Thymus (tissue), 11 donors: Measurements from ENCODE around the gene FOXJ3. TPM values are rescaled to one million over a fixed set of nuclear protein-coding genes. Genes with fewer than 3 reads are reported as not detected.
A peak's percentile ranks its signal among the peaks of the same experiment; 100 is the strongest.

Source experiments
- DNase-seq, 9 donors: peaks; one replicate each; pipeline ENCODE4 v3.0.0-alpha.2; 2013; ENCODE audit warnings: low spot score in 9 of 9, low read depth in 6 of 9, missing footprints in 1 of 9
- H3K27ac ChIP-seq, 2 donors: one replicate each; pipeline ENCODE4 v1.5.1; 2013; ENCODE audit warnings: control low read depth in 1 of 2, low read depth in 1 of 2, low read length in 1 of 2, mild to moderate bottlenecking in 1 of 2, moderate library complexity in 1 of 2
- H3K27me3 ChIP-seq, 2 donors: one replicate each; pipeline ENCODE4 v1.5.1; 2013; ENCODE audit warnings: low read length in 1 of 2; ENCODE audit not compliant: control insufficient read depth in 2 of 2, insufficient read depth in 1 of 2
- H3K36me3 ChIP-seq, 2 donors: one replicate each; pipeline ENCODE4 v1.5.1; 2013; ENCODE audit warnings: low read length in 1 of 2, mild to moderate bottlenecking in 1 of 2, moderate library complexity in 1 of 2; ENCODE audit not compliant: control insufficient read depth in 2 of 2, insufficient read depth in 2 of 2
- H3K4me1 ChIP-seq, 2 donors: one replicate each; pipeline ENCODE4 v1.5.1; 2013; ENCODE audit warnings: low read length in 2 of 2; ENCODE audit not compliant: control insufficient read depth in 2 of 2, insufficient read depth in 2 of 2
- H3K4me3 ChIP-seq, 2 donors: one replicate each; pipeline ENCODE4 v1.5.1; 2013; ENCODE audit warnings: low read length in 2 of 2, control low read depth in 1 of 2, mild to moderate bottlenecking in 1 of 2
- H3K9me3 ChIP-seq, 2 donors: one replicate each; pipeline ENCODE4 v1.5.1; 2013; ENCODE audit warnings: low read length in 1 of 2, mild to moderate bottlenecking in 1 of 2; ENCODE audit not compliant: control insufficient read depth in 2 of 2, insufficient read depth in 1 of 2
- WGBS: extraction: QIAGEN DNeasy Blood & Tissue Kit; methylation state at CpG from one replicate; pipeline ENCODE4 v1.1.7; 2013; 5-methylcytosine and 5-hydroxymethylcytosine counted together
- polyA plus RNA-seq: library from polyadenylated mRNA; stranded (reverse); fragments of 200-250 nt; gene quantifications from one replicate; pipeline ENCODE4 v1.2.3, GENCODE V29; 2013
- total RNA-seq: library from RNA; stranded (reverse); fragments of 120-200 nt; gene quantifications from one replicate; pipeline ENCODE4 v1.2.4, GENCODE V29; 2013
- donor health status: healthy.

FOXJ3 gene
- total and polyA plus RNA-seq, 2 donors, result 19.7 to 20.8 TPM

- Histone ChIP-seq H3K4me3 (no peak overlapping the region), H3K27me3 (no peaks in the 10 kb centered on the region), H3K27ac (no peak overlapping the region), H3K36me3 (peaks cover 27 to 30% of the 10 kb centered on the region in 2 donors), H3K4me1 (peaks cover 0 to 11% of the 10 kb centered on the region in 2 donors), H3K9me3 (no peaks in the 10 kb centered on the region)
- WGBS, result 98% methylated on average over 6 of the region's 6 CpGs
- no peak for DNase-seq
Measured at GRCh38 chr1:42183957-42184268, 151.1 kb downstream of the FOXJ3 start.

- H3K36me3 ChIP-seq, result peaks cover 27 to 31% of the 10 kb centered on the region in 2 donors
Measured at GRCh38 chr1:42183210-42183956, 151.7 kb downstream of the FOXJ3 start.

GRCh38 chr1:42181687-42182086, 153.3 kb downstream of the FOXJ3 start:
- H3K4me3 ChIP-seq, result no peak overlapping the region
- DNase-seq, result no peak
- H3K36me3 ChIP-seq, result peaks cover 27 to 33% of the 10 kb centered on the region in 2 donors
- H3K27ac ChIP-seq, result no peak overlapping the region
- no peaks in the 10 kb centered on the region for H3K9me3 ChIP-seq
- peaks cover 0 to 11% of the 10 kb centered on the region in 2 donors for H3K4me1 ChIP-seq
- no peaks in the 10 kb centered on the region for H3K27me3 ChIP-seq
- 98% methylated on average over 4 of the region's 4 CpGs for whole genome bisulfite sequencing

More at GRCh38 chr1:42183210-42183956, 151.7 kb downstream of the FOXJ3 start:
- Histone ChIP-seq H3K4me1 (peaks cover 0 to 11% of the 10 kb centered on the region in 2 donors), H3K4me3 (no peak overlapping the region), H3K9me3 (no peaks in the 10 kb centered on the region), H3K27me3 (no peaks in the 10 kb centered on the region), H3K27ac (no peak overlapping the region)
- WGBS, result 86% methylated on average over 3 of the region's 7 CpGs
- DNase-seq, result no peak

- 90% methylated on average over 4 of the region's 4 CpGs for WGBS
- Histone ChIP-seq H3K9me3 (no peaks in the 10 kb centered on the region), H3K27me3 (no peaks in the 10 kb centered on the region), H3K36me3 (peaks cover 26 to 27% of the 10 kb centered on the region in 2 donors), H3K27ac (peak overlapping the region in 1 of 2 donors; percentile 26), H3K4me1 (peaks cover 0 to 17% of the 10 kb centered on the region in 2 donors), H3K4me3 (no peak overlapping the region)
- no peak for DNase-seq
Measured at GRCh38 chr1:42179900-42180329, 155.1 kb downstream of the FOXJ3 start.

GRCh38 chr1:42179275-42179674, 155.8 kb downstream of the FOXJ3 start:
- Histone ChIP-seq H3K4me3 (no peak overlapping the region), H3K27ac (no peak overlapping the region), H3K27me3 (no peaks in the 10 kb centered on the region), H3K9me3 (no peaks in the 10 kb centered on the region), H3K4me1 (peaks cover 0 to 17% of the 10 kb centered on the region in 2 donors), H3K36me3 (peaks cover 21 to 25% of the 10 kb centered on the region in 2 donors)
- WGBS, result 11% methylated on average over 2 of the region's 2 CpGs
- peak in 1 of 9 donors; percentile 37 for DNase-seq

- H3K27ac ChIP-seq, result no peak overlapping the region
- H3K4me3 ChIP-seq, result no peak overlapping the region
- H3K36me3 ChIP-seq, result peaks cover 21 to 25% of the 10 kb centered on the region in 2 donors
- no peaks in the 10 kb centered on the region for H3K9me3 ChIP-seq
- H3K4me1 ChIP-seq, result peaks cover 0 to 20% of the 10 kb centered on the region in 2 donors
- H3K27me3 ChIP-seq, result no peaks in the 10 kb centered on the region
- DNase-seq, result no peak
- WGBS, result 96% methylated on average over 3 of the region's 3 CpGs
Measured at GRCh38 chr1:42178249-42178648, 156.8 kb downstream of the FOXJ3 start.

GRCh38 chr1:42177541-42177981, 157.5 kb downstream of the FOXJ3 start:
- peaks cover 19 to 21% of the 10 kb centered on the region in 2 donors for H3K36me3 ChIP-seq
- no peaks in the 10 kb centered on the region for H3K27me3 ChIP-seq
- H3K4me1 ChIP-seq, result peaks cover 0 to 26% of the 10 kb centered on the region in 2 donors
- no peaks in the 10 kb centered on the region for H3K9me3 ChIP-seq
- WGBS, result 96% methylated on average over 6 of the region's 6 CpGs
- H3K27ac ChIP-seq, result no peak overlapping the region
- DNase-seq, result no peak
- no peak overlapping the region for H3K4me3 ChIP-seq

- no peaks in the 10 kb centered on the region for H3K27me3 ChIP-seq
- peaks cover 0 to 26% of the 10 kb centered on the region in 2 donors for H3K4me1 ChIP-seq
- WGBS, result 91% methylated on average over 4 of the region's 4 CpGs
- H3K9me3 ChIP-seq, result no peaks in the 10 kb centered on the region
- H3K36me3 ChIP-seq, result peaks cover 16 to 18% of the 10 kb centered on the region in 2 donors
- no peak overlapping the region for H3K27ac ChIP-seq
- H3K4me3 ChIP-seq, result no peak overlapping the region
- DNase-seq, result peak in 6 of 9 donors; percentile 26 to 61 (median 32)
Measured at GRCh38 chr1:42176902-42177519, 158.0 kb downstream of the FOXJ3 start.

- no peak for DNase-seq
- no peak overlapping the region for H3K27ac ChIP-seq
- 98% methylated on average over 7 of the region's 7 CpGs for WGBS
- no peaks in the 10 kb centered on the region for H3K9me3 ChIP-seq
- H3K27me3 ChIP-seq, result no peaks in the 10 kb centered on the region
- H3K4me3 ChIP-seq, result no peak overlapping the region
- H3K36me3 ChIP-seq, result peaks cover 4 to 12% of the 10 kb centered on the region in 2 donors
- peaks cover 0 to 33% of the 10 kb centered on the region in 2 donors for H3K4me1 ChIP-seq
Measured at GRCh38 chr1:42175314-42176054, 159.6 kb downstream of the FOXJ3 start.
